GM19372 (cell line): Measurements from ENCODE around the gene SLC30A9.

ENCODE experiments used
- ATAC-seq: cut with Tn5 transposase; IDR thresholded peaks from one replicate; pipeline ENCODE4 v1.9.1; 2021; ENCODE audit warnings: mild to moderate bottlenecking, low read depth, moderate library complexity; ENCODE audit not compliant: unreplicated experiment

SLC30A9 gene

GRCh38 chr4:41998019-41998418, 7.7 kb downstream of the SLC30A9 start:
- ATAC-seq, result no peak

- no peak for ATAC-seq
Measured at GRCh38 chr4:41999321-41999720, 9.0 kb downstream of the SLC30A9 start.

- no peak for ATAC-seq
Measured at GRCh38 chr4:42008011-42008786, 17.9 kb downstream of the SLC30A9 start.

- no peak for ATAC-seq
Measured at GRCh38 chr4:42015438-42015837, 25.1 kb downstream of the SLC30A9 start.

GRCh38 chr4:42018451-42018850, 28.1 kb downstream of the SLC30A9 start:
- ATAC-seq, result no peak

GRCh38 chr4:42048394-42048793, 58.1 kb downstream of the SLC30A9 start:
- no peak for ATAC-seq

- ATAC-seq, result no peak
Measured at GRCh38 chr4:42050516-42051249, 60.4 kb downstream of the SLC30A9 start.

- no peak for ATAC-seq
Measured at GRCh38 chr4:42066402-42066801, 76.1 kb downstream of the SLC30A9 start.

GRCh38 chr4:42067264-42067663, 76.9 kb downstream of the SLC30A9 start:
- no peak for ATAC-seq

GRCh38 chr4:42070463-42070862, 80.1 kb downstream of the SLC30A9 start:
- ATAC-seq, result no peak

- no peak for ATAC-seq
Measured at GRCh38 chr4:42074294-42074693, 84.0 kb downstream of the SLC30A9 start.

- ATAC-seq, result peak; percentile 84
Measured at GRCh38 chr4:42078184-42078801, 88.0 kb downstream of the SLC30A9 start.

GRCh38 chr4:42080306-42080705, 90.0 kb downstream of the SLC30A9 start:
- no peak for ATAC-seq

- no peak for ATAC-seq
Measured at GRCh38 chr4:42083816-42084215, 93.5 kb downstream of the SLC30A9 start.

- no peak for ATAC-seq
Measured at GRCh38 chr4:42088386-42088785, 98.1 kb downstream of the SLC30A9 start.

GRCh38 chr4:42101446-42101975, 111.2 kb downstream of the SLC30A9 start:
- ATAC-seq, result no peak

GRCh38 chr4:42104521-42104920, 114.2 kb downstream of the SLC30A9 start:
- no peak for ATAC-seq

GRCh38 chr4:42112846-42113245, 122.5 kb downstream of the SLC30A9 start:
- no peak for ATAC-seq

- no peak for ATAC-seq
Measured at GRCh38 chr4:42119886-42120285, 129.6 kb downstream of the SLC30A9 start.

GRCh38 chr4:42122237-42122636, 131.9 kb downstream of the SLC30A9 start:
- no peak for ATAC-seq

GRCh38 chr4:42123071-42123644, 132.8 kb downstream of the SLC30A9 start:
- no peak for ATAC-seq
